Glutamatergic neuron (in vitro differentiated cells): ENCODE measurements around the gene STX11. TPM values are rescaled to one million over a fixed set of nuclear protein-coding genes. Genes with fewer than 3 reads are reported as not detected.
"Not testable (repeated sequence)": the region's sequence is repeated elsewhere in the genome, so short reads cannot be mapped to it uniquely, and the experiment has no call there.

Experiments
- DNase-seq: peaks from one replicate; pipeline ENCODE4 v3.0.0; 2022
- H3K27ac Mint-ChIP-seq: one replicate; pipeline ENCODE4 v1.8.0; 2020; ENCODE audit warnings: mild to moderate bottlenecking, mixed read lengths, inconsistent platforms; ENCODE audit not compliant: unreplicated experiment
- H3K27me3 Mint-ChIP-seq: one replicate; pipeline ENCODE4 v1.8.0; 2020; ENCODE audit warnings: mild to moderate bottlenecking, moderate library complexity, mixed read lengths, inconsistent platforms; ENCODE audit not compliant: unreplicated experiment
- H3K36me3 Mint-ChIP-seq: one replicate; pipeline ENCODE4 v1.8.0; 2020; ENCODE audit warnings: mild to moderate bottlenecking, mixed read lengths, inconsistent platforms; ENCODE audit not compliant: unreplicated experiment
- H3K4me1 Mint-ChIP-seq: one replicate; pipeline ENCODE4 v1.8.0; 2020; ENCODE audit warnings: mild to moderate bottlenecking, low read depth, mixed read lengths, inconsistent platforms; ENCODE audit not compliant: unreplicated experiment
- H3K4me3 Mint-ChIP-seq: one replicate; pipeline ENCODE4 v1.8.0; 2020; ENCODE audit warnings: mild to moderate bottlenecking, mixed read lengths, inconsistent platforms; ENCODE audit not compliant: unreplicated experiment
- H3K9me3 Mint-ChIP-seq: one replicate; pipeline ENCODE4 v1.8.0; 2020; ENCODE audit warnings: mild to moderate bottlenecking, moderate library complexity, mixed read lengths, inconsistent platforms; ENCODE audit not compliant: unreplicated experiment
- CTCF ChIP-seq: fragments of 200-600 bp; sonication (generic); IDR thresholded peaks from one replicate; pipeline ENCODE4 v1.5.0; 2021; ENCODE audit not compliant: partially characterized antibody, unreplicated experiment
- total RNA-seq: library from RNA; stranded (reverse); fragmentation: NEBNext Ultra II Directional; extraction: Animal tissue kit (Norgen Biotek cat#: 25700); gene quantifications from one replicate; pipeline ENCODE4 v1.2.1, GENCODE V29; 2021; ENCODE audit not compliant: unreplicated experiment

STX11 gene
- total RNA-seq, 1 donor from 2014 or later = not detected

DNA sequence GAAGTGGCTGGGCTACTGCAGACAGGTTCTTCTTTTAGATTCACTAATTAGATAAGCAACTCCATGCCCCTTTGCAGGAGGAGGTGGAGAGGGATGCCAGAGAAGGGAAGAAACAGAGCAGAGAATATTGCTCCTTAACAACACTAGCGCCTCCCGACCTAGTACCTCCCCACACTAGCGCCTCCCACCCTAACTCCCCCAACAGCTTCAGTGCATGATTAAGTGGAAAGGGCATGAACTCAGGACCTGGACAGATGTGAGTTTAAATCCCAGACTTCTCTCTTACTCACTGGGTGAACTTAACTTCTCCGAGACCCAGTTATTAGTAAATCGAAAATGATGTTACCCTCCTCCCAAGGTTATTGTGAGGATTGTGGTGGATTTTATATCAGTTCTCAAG lies 25.7 kb downstream of the STX11 start:
- no peak overlapping the region for H3K27ac Mint-ChIP-seq
- TF ChIP-seq CTCF = no peak
- no peaks in the 10 kb centered on the region for H3K36me3 Mint-ChIP-seq
- peaks cover 2% of the 10 kb centered on the region for H3K9me3 Mint-ChIP-seq
- DNase-seq = no peak
- no peaks in the 10 kb centered on the region for H3K27me3 Mint-ChIP-seq
- no peak overlapping the region for H3K4me3 Mint-ChIP-seq
- no peaks in the 10 kb centered on the region for H3K4me1 Mint-ChIP-seq

GRCh38 chr6:144177726-144178125 lies 27.4 kb downstream of the STX11 start:
- no peak overlapping the region for H3K27ac Mint-ChIP-seq
- H3K27me3 Mint-ChIP-seq = no peaks in the 10 kb centered on the region
- H3K36me3 Mint-ChIP-seq = no peaks in the 10 kb centered on the region
- no peak for TF ChIP-seq CTCF
- peaks cover 2% of the 10 kb centered on the region for H3K9me3 Mint-ChIP-seq
- no peaks in the 10 kb centered on the region for H3K4me1 Mint-ChIP-seq
- no peak overlapping the region for H3K4me3 Mint-ChIP-seq
- DNase-seq = no peak

GRCh38 chr6:144178323-144178722 lies 28.0 kb downstream of the STX11 start:
- TF ChIP-seq CTCF = no peak

DNA sequence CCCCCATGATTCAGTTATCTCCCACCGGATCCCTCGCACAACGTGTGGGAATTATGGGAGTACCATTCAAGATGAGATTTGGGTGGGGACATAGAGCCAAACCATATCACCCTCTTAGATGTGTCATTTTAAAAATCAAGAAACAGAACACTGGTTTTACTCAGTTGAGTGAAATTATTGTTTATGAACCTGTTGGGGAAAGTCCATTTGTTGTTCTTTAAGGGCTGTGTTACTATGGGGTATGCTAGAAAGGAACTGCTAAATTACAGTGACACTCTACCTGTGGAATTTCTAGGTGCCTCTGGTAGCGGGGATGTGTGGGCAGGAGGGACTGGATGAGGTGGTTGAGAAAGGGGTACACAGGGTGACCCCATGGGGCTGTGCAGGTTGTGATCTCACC lies 28.9 kb downstream of the STX11 start:
- H3K36me3 Mint-ChIP-seq = no peaks in the 10 kb centered on the region
- H3K27ac Mint-ChIP-seq = no peak overlapping the region
- no peaks in the 10 kb centered on the region for H3K4me1 Mint-ChIP-seq
- H3K27me3 Mint-ChIP-seq = no peaks in the 10 kb centered on the region
- no peak overlapping the region for H3K4me3 Mint-ChIP-seq
- DNase-seq = no peak
- TF ChIP-seq CTCF = no peak
- H3K9me3 Mint-ChIP-seq = no peaks in the 10 kb centered on the region

More at GRCh38 chr6:144178323-144178722, 28.0 kb downstream of the STX11 start:
- peaks cover 2% of the 10 kb centered on the region for H3K9me3 Mint-ChIP-seq
- no peaks in the 10 kb centered on the region for H3K36me3 Mint-ChIP-seq
- H3K27me3 Mint-ChIP-seq = no peaks in the 10 kb centered on the region
- H3K27ac Mint-ChIP-seq = no peak overlapping the region
- no peak for DNase-seq
- H3K4me1 Mint-ChIP-seq = no peaks in the 10 kb centered on the region
- H3K4me3 Mint-ChIP-seq = no peak overlapping the region

DNA sequence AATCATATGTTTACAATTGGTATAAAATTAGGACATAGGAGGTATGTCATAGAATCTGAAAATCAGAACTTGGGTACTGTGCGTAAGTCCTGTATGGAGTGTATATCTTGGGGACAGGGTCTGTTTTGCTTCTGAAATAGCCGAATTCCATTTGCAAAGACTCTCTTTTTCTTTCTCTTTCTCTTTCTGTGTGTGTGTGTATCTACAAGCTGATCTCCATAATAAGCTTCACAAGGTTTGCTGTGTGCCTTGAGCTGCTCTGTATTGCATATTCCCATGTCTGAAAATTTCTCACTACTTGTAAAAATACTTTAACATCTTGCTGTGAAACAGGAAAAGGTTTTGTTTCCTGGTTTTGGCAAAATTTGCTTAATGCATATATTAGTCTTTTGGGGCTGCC lies 29.5 kb downstream of the STX11 start:
- no peak overlapping the region for H3K4me3 Mint-ChIP-seq
- H3K9me3 Mint-ChIP-seq = no peaks in the 10 kb centered on the region
- no peak for TF ChIP-seq CTCF
- no peak for DNase-seq
- no peaks in the 10 kb centered on the region for H3K27me3 Mint-ChIP-seq
- H3K4me1 Mint-ChIP-seq = no peaks in the 10 kb centered on the region
- H3K36me3 Mint-ChIP-seq = no peaks in the 10 kb centered on the region
- H3K27ac Mint-ChIP-seq = no peak overlapping the region

- H3K4me1 Mint-ChIP-seq, H3K4me3 Mint-ChIP-seq, H3K36me3 Mint-ChIP-seq, DNase-seq, H3K27ac Mint-ChIP-seq, H3K9me3 Mint-ChIP-seq, H3K27me3 Mint-ChIP-seq: not testable (repeated sequence)
Observed at GRCh38 chr6:144180354-144180753, 30.0 kb downstream of the STX11 start.
